Activated naive CD4-positive, alpha-beta T cell treated with anti-CD3 and anti-CD28 coated beads for 36 hours (primary cell): Measurements from ENCODE around the gene KIF3A. TPM values are rescaled to one million over a fixed set of nuclear protein-coding genes. Genes with fewer than 3 reads are reported as not detected.
A peak's percentile ranks its signal among the peaks of the same experiment; 100 is the strongest.

ENCODE experiments used
- CTCF ChIA-PET: fragments of 350-600 bp; sonication (Branson Sonifier 250); formaldehyde crosslinking; loops from one replicate; lab custom pipeline; 2021; ENCODE audit warnings: antibody characterized with exemption; lab: Charles Lee
- DNase-seq: peaks from one replicate; pipeline ENCODE4 v3.0.0-alpha.2; 2020
- H3K27ac Mint-ChIP-seq: one replicate; pipeline ENCODE4 v1.8.0; 2021; ENCODE audit warnings: mild to moderate bottlenecking, mixed read lengths
- H3K27me3 Mint-ChIP-seq: one replicate; pipeline ENCODE4 v1.8.0; 2021; ENCODE audit warnings: low read depth, mixed read lengths
- H3K36me3 Mint-ChIP-seq: one replicate; pipeline ENCODE4 v1.8.0; 2021; ENCODE audit warnings: low read depth, mixed read lengths
- H3K4me1 Mint-ChIP-seq: one replicate; pipeline ENCODE4 v1.8.0; 2021; ENCODE audit warnings: low read depth, mixed read lengths
- H3K4me3 Mint-ChIP-seq: one replicate; pipeline ENCODE4 v1.8.0; 2021; ENCODE audit warnings: mild to moderate bottlenecking, moderate library complexity, mixed read lengths
- H3K9me3 Mint-ChIP-seq: one replicate; pipeline ENCODE4 v1.8.0; 2021; ENCODE audit warnings: mixed read lengths
- intact Hi-C: fragments of 100-400 bp; cut with micrococcal nuclease; formaldehyde crosslinking; loops from one replicate; pipeline ENCODE4 v1.15.1; 2023
- total RNA-seq, 2 experiments: library from RNA; stranded (reverse); gene quantifications; one replicate each; pipeline ENCODE4 v1.2.3, GENCODE V29; 2021

Gene KIF3A
- total RNA-seq, 2 experiments from 2014 or later: 5.0 to 6.1 TPM

DNA sequence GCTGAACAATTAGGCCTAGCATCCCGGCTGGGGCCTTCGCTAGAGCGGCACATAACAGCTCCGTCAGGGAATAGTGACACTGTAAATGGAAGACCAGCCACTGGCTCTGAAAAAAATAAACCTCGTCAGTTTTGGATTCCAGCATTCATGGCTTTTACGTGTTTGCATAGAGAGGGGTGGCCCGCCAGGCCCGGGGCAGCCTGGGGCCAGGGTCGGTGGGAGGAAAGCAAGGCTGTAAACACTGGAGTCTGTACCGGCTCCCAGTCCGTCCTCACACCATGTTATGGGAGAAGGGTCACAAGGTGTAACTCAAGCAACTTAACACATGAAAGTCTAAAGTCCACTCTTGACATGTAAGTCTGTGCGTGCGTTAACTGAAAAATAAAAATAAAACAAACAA lies 21.1 kb upstream of the KIF3A start:
- Mint-ChIP-seq H3K4me1 (peaks cover 10% of the 10 kb centered on the region), H3K4me3 (no peak overlapping the region), H3K27ac (no peak overlapping the region), H3K27me3 (no peaks in the 10 kb centered on the region), H3K9me3 (no peaks in the 10 kb centered on the region), H3K36me3 (peaks cover 5% of the 10 kb centered on the region)
- intact Hi-C loops: no loop called here
- CTCF ChIA-PET: interaction anchor here (2.3 kb wide), 1 partner anchor 12 kb away, joined by 10 read pairs; the partner anchor contains the start of gene CCNI2
- DNase-seq: no peak

- Mint-ChIP-seq H3K27ac (no peak overlapping the region), H3K27me3 (no peaks in the 10 kb centered on the region), H3K9me3 (no peaks in the 10 kb centered on the region), H3K36me3 (peaks cover 6% of the 10 kb centered on the region), H3K4me1 (peaks cover 20% of the 10 kb centered on the region), H3K4me3 (no peak overlapping the region)
- CTCF ChIA-PET: interaction anchor here (0.5 to 5.8 kb wide), 4 partner anchors 10 to 230 kb away, joined by 4 to 34 read pairs (median 12); partner anchors contain the start of gene CCNI2
- DNase-seq: no peak
- intact Hi-C loops: no loop called here
Observed at GRCh38 chr5:132756542-132756941, 19.2 kb upstream of the KIF3A start.

DNA sequence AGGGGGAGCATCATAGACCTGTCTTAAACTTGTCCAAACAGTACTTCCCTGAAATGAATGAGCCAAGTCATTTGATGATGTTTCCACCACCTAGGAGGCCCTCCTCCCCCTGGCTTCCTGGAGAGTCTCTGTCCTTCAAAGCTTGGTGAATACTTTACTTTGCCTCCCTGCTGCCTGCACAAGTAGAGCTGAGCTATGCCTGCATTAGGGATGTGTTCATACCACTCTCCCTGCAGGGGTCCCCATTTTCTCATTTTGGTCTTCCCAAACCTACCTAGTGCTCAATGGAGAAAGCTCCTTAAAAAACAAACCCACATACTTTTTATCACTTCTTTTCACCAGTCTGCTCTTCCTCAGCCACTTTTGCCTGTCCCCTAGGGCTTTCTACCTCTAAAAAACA lies 17.6 kb upstream of the KIF3A start:
- no peaks in the 10 kb centered on the region for H3K27me3 Mint-ChIP-seq
- intact Hi-C loops: loop anchor here (2.0 kb wide), 1 partner anchor 22 kb away; the partner anchor contains the start of gene SEPTIN8
- no peaks in the 10 kb centered on the region for H3K9me3 Mint-ChIP-seq
- H3K27ac Mint-ChIP-seq: no peak overlapping the region
- peaks cover 6% of the 10 kb centered on the region for H3K36me3 Mint-ChIP-seq
- peak; percentile 47 for DNase-seq
- peaks cover 34% of the 10 kb centered on the region for H3K4me1 Mint-ChIP-seq
- H3K4me3 Mint-ChIP-seq: no peak overlapping the region
- CTCF ChIA-PET: interaction anchor here (0.5 to 5.8 kb wide), 6 partner anchors 33 to 289 kb away, joined by 3 to 34 read pairs (median 6); no protein-coding TSS in a partner anchor

GRCh38 chr5:132754111-132754510 lies 16.8 kb upstream of the KIF3A start:
- intact Hi-C loops: loop anchor here (2.0 kb wide), 1 partner anchor 23 kb away; the partner anchor contains the start of gene SEPTIN8
- CTCF ChIA-PET: interaction anchor here (0.8 to 5.8 kb wide), 5 partner anchors 14 to 227 kb away, joined by 3 to 34 read pairs (median 5); no protein-coding TSS in a partner anchor

DNA sequence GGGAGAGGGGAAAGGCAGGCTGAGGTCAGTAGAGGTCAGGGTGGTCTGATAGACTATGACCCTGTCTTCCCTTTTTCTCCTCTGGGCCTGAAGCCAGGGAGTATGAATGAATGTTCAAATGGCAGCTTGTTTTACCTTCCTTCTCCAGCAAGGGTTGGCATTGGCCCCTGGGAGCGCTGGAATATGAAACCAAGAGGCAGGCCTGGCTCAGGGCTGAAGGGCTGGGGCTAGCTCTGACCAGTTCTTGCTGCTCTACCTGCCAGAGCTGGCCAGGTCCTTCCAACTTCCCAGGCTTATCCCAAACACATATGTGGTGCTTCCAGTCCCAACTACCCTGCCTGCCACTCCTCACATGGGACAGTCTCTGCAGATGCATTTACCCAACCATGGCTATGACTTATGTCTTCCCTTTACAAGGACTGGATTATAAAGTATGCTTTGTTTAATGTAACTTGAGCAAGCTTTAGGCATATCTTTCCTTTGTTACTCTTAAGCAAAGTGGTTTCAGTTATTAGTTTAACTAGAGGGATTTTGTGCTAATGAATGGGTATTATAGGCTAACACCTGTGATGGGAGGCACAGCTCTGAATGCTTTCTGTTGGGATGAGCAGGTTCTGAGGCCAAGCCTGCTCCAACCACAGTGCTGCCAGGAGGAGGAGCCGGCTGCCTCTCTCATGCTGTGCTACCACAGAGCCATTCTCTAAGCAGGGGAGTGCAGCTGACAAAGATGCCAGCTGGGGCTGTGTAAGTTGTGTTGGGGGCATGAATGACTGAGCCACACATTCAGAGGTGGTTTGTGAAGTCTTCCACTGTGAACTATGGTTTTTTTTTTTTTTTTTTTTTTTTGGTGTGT lies 16.0 kb upstream of the KIF3A start:
- H3K4me1 Mint-ChIP-seq: peaks cover 35% of the 10 kb centered on the region
- H3K9me3 Mint-ChIP-seq: no peaks in the 10 kb centered on the region
- CTCF ChIA-PET: interaction anchor here (0.5 to 5.8 kb wide), 5 partner anchors 15 to 75 kb away, joined by 3 to 34 read pairs (median 3); no protein-coding TSS in a partner anchor
- H3K4me3 Mint-ChIP-seq: no peak overlapping the region
- DNase-seq: peak; percentile 52
- H3K36me3 Mint-ChIP-seq: peaks cover 6% of the 10 kb centered on the region
- H3K27me3 Mint-ChIP-seq: no peaks in the 10 kb centered on the region
- intact Hi-C loops: loop anchor here (1.0 kb wide), 1 partner anchor 67 kb away; no protein-coding TSS in a partner anchor
- no peak overlapping the region for H3K27ac Mint-ChIP-seq

More at GRCh38 chr5:132754111-132754510, 16.8 kb upstream of the KIF3A start:
- no peaks in the 10 kb centered on the region for H3K9me3 Mint-ChIP-seq
- no peaks in the 10 kb centered on the region for H3K27me3 Mint-ChIP-seq
- no peak overlapping the region for H3K27ac Mint-ChIP-seq
- H3K4me1 Mint-ChIP-seq: peaks cover 34% of the 10 kb centered on the region
- no peak for DNase-seq
- peaks cover 6% of the 10 kb centered on the region for H3K36me3 Mint-ChIP-seq
- no peak overlapping the region for H3K4me3 Mint-ChIP-seq

- Mint-ChIP-seq H3K4me3 (no peak overlapping the region), H3K9me3 (no peaks in the 10 kb centered on the region), H3K36me3 (peaks cover 6% of the 10 kb centered on the region)
Observed at GRCh38 chr5:132752581-132753125, 15.3 kb upstream of the KIF3A start.

GRCh38 chr5:132751971-132752580 lies 14.7 kb upstream of the KIF3A start:
- Mint-ChIP-seq H3K9me3 (no peaks in the 10 kb centered on the region), H3K4me3 (no peak overlapping the region), H3K27me3 (no peaks in the 10 kb centered on the region), H3K4me1 (peaks cover 36% of the 10 kb centered on the region), H3K36me3 (peaks cover 6% of the 10 kb centered on the region), H3K27ac (no peak overlapping the region)
- no peak for DNase-seq
- intact Hi-C loops: loop anchor here (1.0 kb wide), 4 partner anchors 15 to 732 kb away; partner anchors contain the start of gene KIF3A
- CTCF ChIA-PET: interaction anchor here (1.1 to 5.8 kb wide), 5 partner anchors 14 to 226 kb away, joined by 3 to 34 read pairs (median 5); partner anchors contain the start of gene KIF3A

More at GRCh38 chr5:132752581-132753125, 15.3 kb upstream of the KIF3A start:
- no peak for DNase-seq
- H3K27me3 Mint-ChIP-seq: no peaks in the 10 kb centered on the region
- H3K27ac Mint-ChIP-seq: no peak overlapping the region
- intact Hi-C loops: loop anchor here (1.0 kb wide), 1 partner anchor 68 kb away; no protein-coding TSS in a partner anchor
- CTCF ChIA-PET: interaction anchor here (1.1 to 5.8 kb wide), 3 partner anchors 14 to 69 kb away, joined by 3 to 34 read pairs (median 3); no protein-coding TSS in a partner anchor
- peaks cover 36% of the 10 kb centered on the region for H3K4me1 Mint-ChIP-seq

GRCh38 chr5:132751444-132751843 lies 14.1 kb upstream of the KIF3A start:
- H3K27me3 Mint-ChIP-seq: no peaks in the 10 kb centered on the region
- CTCF ChIA-PET: interaction anchor here (1.1 to 5.8 kb wide), 5 partner anchors 14 to 225 kb away, joined by 3 to 34 read pairs (median 6); partner anchors contain the start of gene KIF3A
- peaks cover 6% of the 10 kb centered on the region for H3K36me3 Mint-ChIP-seq
- intact Hi-C loops: loop anchor here (1.0 kb wide), 4 partner anchors 14 to 731 kb away; partner anchors contain the start of gene KIF3A
- H3K4me3 Mint-ChIP-seq: no peak overlapping the region
- DNase-seq: peak; percentile 79
- H3K4me1 Mint-ChIP-seq: peaks cover 36% of the 10 kb centered on the region
- no peaks in the 10 kb centered on the region for H3K9me3 Mint-ChIP-seq
- peak overlapping the region; percentile 52 for H3K27ac Mint-ChIP-seq

DNA sequence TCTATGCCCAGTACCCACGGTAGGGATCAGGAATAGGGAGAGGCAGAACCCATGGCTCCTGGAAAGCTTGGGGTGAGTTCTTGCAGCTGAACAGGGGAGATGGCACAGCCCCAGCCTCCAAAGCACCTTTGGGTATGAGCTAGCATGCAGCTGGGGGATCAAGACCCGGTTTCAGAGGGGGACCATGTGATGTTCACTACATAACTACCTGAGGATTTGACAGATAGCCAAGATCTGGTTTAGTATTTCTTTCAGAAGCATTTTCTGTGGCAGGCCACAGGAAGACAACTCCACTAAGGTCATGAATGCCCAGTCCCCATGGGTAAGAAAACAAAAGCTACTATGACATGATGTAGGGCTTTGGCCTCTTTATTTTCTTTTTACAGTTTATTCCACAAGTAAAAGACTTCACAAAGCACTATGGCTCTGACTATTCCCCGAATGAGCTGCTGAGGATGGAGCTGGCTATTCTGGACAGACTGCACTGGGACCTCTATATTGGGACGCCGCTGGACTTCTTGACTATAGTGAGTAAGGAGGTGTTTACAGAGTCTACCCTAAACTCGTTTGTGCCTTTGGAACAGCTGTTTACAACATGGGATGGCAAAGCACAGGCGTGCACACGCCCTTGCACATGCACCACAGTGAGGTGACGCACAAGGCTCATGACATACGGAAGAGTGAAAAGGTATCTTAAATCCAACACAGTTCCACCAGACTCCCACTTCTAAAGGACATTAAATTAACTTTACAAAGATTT lies 13.3 kb upstream of the KIF3A start:
- Mint-ChIP-seq H3K27ac (peak overlapping the region; percentile 52), H3K27me3 (no peaks in the 10 kb centered on the region), H3K9me3 (no peaks in the 10 kb centered on the region), H3K4me1 (peaks cover 36% of the 10 kb centered on the region), H3K4me3 (no peak overlapping the region), H3K36me3 (peaks cover 6% of the 10 kb centered on the region)
- CTCF ChIA-PET: interaction anchor here (0.6 to 2.5 kb wide), 7 partner anchors 13 to 249 kb away, joined by 3 to 9 read pairs (median 5); partner anchors contain the start of gene KIF3A
- DNase-seq: no peak
- intact Hi-C loops: loop anchor here (1.0 kb wide), 4 partner anchors 13 to 730 kb away; partner anchors contain the start of gene KIF3A

DNA sequence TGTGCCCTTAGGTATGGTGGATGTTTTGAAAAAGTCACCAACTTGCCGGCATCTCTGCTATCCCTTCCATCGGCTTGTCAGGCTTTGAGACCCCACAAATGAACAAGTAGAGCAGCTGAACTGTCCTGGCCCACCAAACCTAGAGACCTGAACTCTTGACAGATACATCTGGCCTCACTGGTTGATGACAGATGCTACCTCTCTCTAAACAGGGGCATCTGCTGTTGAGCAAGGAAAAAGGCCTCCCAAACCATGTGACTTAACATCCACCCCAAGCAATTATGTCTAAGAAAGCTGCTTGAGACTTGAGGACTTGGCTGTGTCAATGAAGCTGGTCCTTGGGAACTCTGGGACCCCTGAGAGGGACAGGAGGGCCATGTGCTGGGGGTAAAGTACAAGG lies 12.2 kb upstream of the KIF3A start:
- no peak overlapping the region for H3K27ac Mint-ChIP-seq
- intact Hi-C loops: no loop called here
- H3K9me3 Mint-ChIP-seq: no peaks in the 10 kb centered on the region
- no peak for DNase-seq
- peaks cover 6% of the 10 kb centered on the region for H3K36me3 Mint-ChIP-seq
- H3K4me1 Mint-ChIP-seq: peaks cover 29% of the 10 kb centered on the region
- H3K4me3 Mint-ChIP-seq: no peak overlapping the region
- H3K27me3 Mint-ChIP-seq: no peaks in the 10 kb centered on the region
- CTCF ChIA-PET: interaction anchor here (2.0 kb wide), 1 partner anchor 71 kb away, joined by 9 read pairs; no protein-coding TSS in a partner anchor

- no peak for DNase-seq
- CTCF ChIA-PET: interaction anchor here (0.5 to 2.6 kb wide), 5 partner anchors 11 to 69 kb away, joined by 3 to 30 read pairs (median 3); partner anchors contain the start of gene KIF3A
- H3K4me3 Mint-ChIP-seq: peak overlapping the region; percentile 60
- no peak overlapping the region for H3K27ac Mint-ChIP-seq
- no peaks in the 10 kb centered on the region for H3K9me3 Mint-ChIP-seq
- H3K36me3 Mint-ChIP-seq: peaks cover 3% of the 10 kb centered on the region
- H3K27me3 Mint-ChIP-seq: no peaks in the 10 kb centered on the region
- H3K4me1 Mint-ChIP-seq: peaks cover 27% of the 10 kb centered on the region
- intact Hi-C loops: no loop called here
Observed at GRCh38 chr5:132748522-132749000, 11.2 kb upstream of the KIF3A start.
